HepG2 (cell line): ENCODE data around the gene CTDSP2. TPM values are rescaled to one million over a fixed set of nuclear protein-coding genes. Genes with fewer than 3 reads are reported as not detected.
A peak's percentile ranks its signal among the peaks of the same experiment; 100 is the strongest.

Source experiments
- ATF7 ChIP-seq, 2 experiments: fragments of 450-650 bp in 1 of 2; sonication (generic) in 1 of 2; formaldehyde crosslinking in 1 of 2; IDR thresholded peaks; 2 replicates each; pipeline versions ENCODE4 v1.4.0 to v1.6.1; 2016 to 2020; ENCODE audit warnings: antibody characterized with exemption in 1 of 2, mild to moderate bottlenecking in 1 of 2, missing genetic modification reagents in 1 of 2
- CEBPG ChIP-seq: IDR thresholded peaks from 2 replicates; pipeline ENCODE4 v1.6.1; 2016
- EEA1 ChIP-seq: sonication (generic); formaldehyde crosslinking; IDR thresholded peaks from 2 replicates; pipeline ENCODE4 v1.5.1; 2020; ENCODE audit warnings: mild to moderate bottlenecking, missing genetic modification reagents, borderline replicate concordance
- MED1 ChIP-seq: sonication (generic); formaldehyde crosslinking; IDR thresholded peaks from 2 replicates; pipeline ENCODE4 v1.4.0; 2020; ENCODE audit warnings: missing genetic modification reagents
- PHF21A ChIP-seq: sonication (generic); formaldehyde crosslinking; IDR thresholded peaks from 2 replicates; pipeline ENCODE4 v1.5.0; 2020; ENCODE audit warnings: mild to moderate bottlenecking, missing genetic modification reagents
- POGZ ChIP-seq: sonication (generic); formaldehyde crosslinking; IDR thresholded peaks from 2 replicates; pipeline ENCODE4 v1.4.0; 2020; ENCODE audit warnings: mild to moderate bottlenecking, missing genetic modification reagents
- POLR2G ChIP-seq: fragments of 200-400 bp; formaldehyde crosslinking; IDR thresholded peaks from 2 replicates; pipeline ENCODE4 v1.6.1; 2018; ENCODE audit warnings: mild to moderate bottlenecking, low read depth, low read length, moderate library complexity
- THAP11 ChIP-seq: IDR thresholded peaks from 2 replicates; pipeline ENCODE4 v1.6.1; 2016; ENCODE audit warnings: missing biosample characterization, missing genetic modification reagents
- ZNF101 ChIP-seq: sonication (generic); formaldehyde crosslinking; IDR thresholded peaks from 2 replicates; pipeline ENCODE4 v1.4.0; 2020; ENCODE audit warnings: mild to moderate bottlenecking, low read depth, missing genetic modification reagents, borderline replicate concordance
- ZNF292 ChIP-seq: sonication (generic); formaldehyde crosslinking; IDR thresholded peaks from 2 replicates; pipeline ENCODE4 v1.8.1; 2022; ENCODE audit warnings: mild to moderate bottlenecking, low read depth, missing genetic modification reagents, borderline replicate concordance
- ZNF883 ChIP-seq: sonication (generic); formaldehyde crosslinking; IDR thresholded peaks from 2 replicates; pipeline ENCODE4 v1.5.1; 2020; ENCODE audit warnings: mild to moderate bottlenecking, missing genetic modification reagents; ENCODE audit errors: not compliant biosample characterization
- polyA plus RNA-seq, 8 experiments: library from polyadenylated mRNA; depleted of rRNA in 3 of 8; stranded (reverse) in 7 of 8; unstranded in 1 of 8; fragments of >200 nt; fragmentation: Illumina TruSeq in 4 of 8; extraction: Trizol in 4 of 8; gene quantifications; 2 replicates each; pipeline versions ENCODE4 v1.2.1 to v1.2.3, GENCODE V29; 2011 to 2016; ENCODE audit warnings: low read depth in 4 of 8, missing spikeins in 1 of 8, mixed read lengths in 1 of 8; ENCODE audit not compliant: insufficient read depth in 1 of 8
- total RNA-seq, 5 experiments: library from RNA; depleted of rRNA; stranded (reverse); fragments of >200 nt; fragmentation: Illumina TruSeq; extraction: Trizol; gene quantifications; 2 replicates each; pipeline ENCODE4 v1.2.3, GENCODE V29; 2016; ENCODE audit warnings: low read depth in 1 of 5
- TF ChIP-seq, protein P1 (sequence below): sonication (generic); formaldehyde crosslinking; IDR thresholded peaks from 2 replicates; pipeline ENCODE4 v1.5.1; 2020; ENCODE audit warnings: missing genetic modification reagents, mild to moderate bottlenecking, borderline replicate concordance
- TF ChIP-seq, protein P2 (sequence below): sonication (generic); formaldehyde crosslinking; IDR thresholded peaks from 2 replicates; pipeline ENCODE4 v1.9.0; 2021; ENCODE audit warnings: missing genetic modification reagents, borderline replicate concordance
- TF ChIP-seq, protein P3 (sequence below), 2 experiments: sonication (generic) in 1 of 2; formaldehyde crosslinking in 1 of 2; IDR thresholded peaks; 2 replicates each; pipeline versions ENCODE4 v1.4.0 to v1.6.1; 2018 to 2020; ENCODE audit warnings: missing genetic modification reagents in 2 of 2, borderline replicate concordance in 1 of 2, low read depth in 1 of 2, mild to moderate bottlenecking in 1 of 2, missing biosample characterization in 1 of 2
- TF ChIP-seq, protein P4 (sequence below), 2 experiments: sonication (generic) in 1 of 2; formaldehyde crosslinking in 1 of 2; IDR thresholded peaks; 2 replicates each; pipeline versions ENCODE4 v1.5.1 to v1.6.1; 2011 to 2020; ENCODE audit warnings: borderline replicate concordance in 1 of 2, low read depth in 1 of 2, low read length in 1 of 2, mild to moderate bottlenecking in 1 of 2, missing genetic modification reagents in 1 of 2, moderate library complexity in 1 of 2
- TF ChIP-seq, protein P5 (sequence below): sonication (generic); formaldehyde crosslinking; IDR thresholded peaks from 2 replicates; pipeline ENCODE4 v1.4.0; 2020; ENCODE audit warnings: missing genetic modification reagents, borderline replicate concordance

The CTDSP2 gene
- total and polyA plus RNA-seq, 2 of the 13 experiments (the other 11 are each of a cell fraction or from before 2014, with no cell fraction given), result 38.1 to 82.5 TPM

DNA sequence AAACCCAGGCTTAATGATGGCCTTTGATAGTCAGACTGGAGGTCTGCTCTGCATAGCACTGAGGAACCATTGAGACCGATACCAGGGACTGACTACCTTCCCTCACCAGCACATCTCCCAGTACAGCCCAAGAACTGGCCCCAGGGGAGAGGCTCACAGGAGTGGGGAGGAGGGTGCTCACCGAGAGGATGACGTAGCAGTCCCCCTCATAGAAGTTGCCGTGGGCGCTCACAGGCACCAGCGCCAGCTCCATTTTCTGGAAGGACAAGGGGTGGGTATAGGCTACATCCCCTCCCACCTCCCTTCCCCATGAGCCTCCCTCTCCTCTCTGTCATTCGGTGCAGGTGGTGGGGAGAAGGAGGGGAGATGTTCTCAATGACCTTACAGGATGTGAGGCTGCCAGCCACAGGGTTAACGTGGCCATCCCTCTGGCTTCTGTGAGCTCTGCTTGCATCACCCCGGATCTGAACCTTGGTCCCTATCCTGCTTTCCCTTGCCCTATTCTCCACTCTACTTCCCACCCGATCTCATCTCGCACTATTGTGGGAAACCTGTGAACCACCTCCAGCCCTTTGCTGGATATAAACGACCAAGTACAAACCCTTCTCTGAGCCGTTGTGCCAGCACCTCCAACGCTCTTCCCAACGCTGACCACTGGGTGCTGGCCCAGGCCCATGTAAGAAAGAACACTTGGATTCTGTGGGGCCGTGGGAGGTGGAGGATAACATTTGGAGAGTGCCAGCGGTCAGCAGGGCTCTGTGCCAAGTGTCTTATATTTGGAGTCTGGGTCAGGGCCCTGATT, 32.4 kb downstream of the CTDSP2 start (continued):
- TF ChIP-seq, protein P1, sequence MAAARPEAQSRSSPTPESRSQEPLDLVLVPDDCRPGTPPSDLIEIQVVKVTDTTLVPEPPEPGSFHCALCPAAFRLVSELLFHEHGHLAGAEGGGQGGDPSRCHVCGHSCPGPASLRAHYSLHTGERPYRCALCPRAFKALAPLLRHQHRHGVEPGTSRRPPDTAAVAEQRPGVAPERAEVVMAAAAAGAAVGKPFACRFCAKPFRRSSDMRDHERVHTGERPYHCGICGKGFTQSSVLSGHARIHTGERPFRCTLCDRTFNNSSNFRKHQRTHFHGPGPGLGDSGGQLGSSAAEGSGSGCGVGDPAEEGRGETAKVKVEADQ, result 0 out of 2 replicates have a peak, but pooled peaks have one; percentile 57
- TF ChIP-seq THAP11 (peak; percentile 56; the same call in 1 of the 2 replicates), ZNF292 (CRISPR knock-in tag) (peak; percentile 61; the same call in 1 of the 2 replicates), ZNF101 (CRISPR knock-in tag) (no peak), MED1 (CRISPR knock-in tag) (peak; percentile 82), CEBPG (peak; percentile 95), POLR2G (peak; percentile 69), ATF7 (IDR thresholded peaks at IDR 0.05) (0 out of 2 replicates have a peak, but pooled peaks have one; percentile 10), ATF7 (CRISPR knock-in tag; IDR thresholded peaks at IDR 0.05) (no peak), EEA1 (CRISPR knock-in tag) (no peak), ZNF883 (CRISPR knock-in tag) (no peak), POGZ (CRISPR knock-in tag) (peak; percentile 21; the same call in 1 of the 2 replicates), PHF21A (no peak)
- TF ChIP-seq, protein P2, sequence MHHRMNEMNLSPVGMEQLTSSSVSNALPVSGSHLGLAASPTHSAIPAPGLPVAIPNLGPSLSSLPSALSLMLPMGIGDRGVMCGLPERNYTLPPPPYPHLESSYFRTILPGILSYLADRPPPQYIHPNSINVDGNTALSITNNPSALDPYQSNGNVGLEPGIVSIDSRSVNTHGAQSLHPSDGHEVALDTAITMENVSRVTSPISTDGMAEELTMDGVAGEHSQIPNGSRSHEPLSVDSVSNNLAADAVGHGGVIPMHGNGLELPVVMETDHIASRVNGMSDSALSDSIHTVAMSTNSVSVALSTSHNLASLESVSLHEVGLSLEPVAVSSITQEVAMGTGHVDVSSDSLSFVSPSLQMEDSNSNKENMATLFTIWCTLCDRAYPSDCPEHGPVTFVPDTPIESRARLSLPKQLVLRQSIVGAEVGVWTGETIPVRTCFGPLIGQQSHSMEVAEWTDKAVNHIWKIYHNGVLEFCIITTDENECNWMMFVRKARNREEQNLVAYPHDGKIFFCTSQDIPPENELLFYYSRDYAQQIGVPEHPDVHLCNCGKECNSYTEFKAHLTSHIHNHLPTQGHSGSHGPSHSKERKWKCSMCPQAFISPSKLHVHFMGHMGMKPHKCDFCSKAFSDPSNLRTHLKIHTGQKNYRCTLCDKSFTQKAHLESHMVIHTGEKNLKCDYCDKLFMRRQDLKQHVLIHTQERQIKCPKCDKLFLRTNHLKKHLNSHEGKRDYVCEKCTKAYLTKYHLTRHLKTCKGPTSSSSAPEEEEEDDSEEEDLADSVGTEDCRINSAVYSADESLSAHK (CRISPR knock-in tag), result no peak
- TF ChIP-seq, protein P3, sequence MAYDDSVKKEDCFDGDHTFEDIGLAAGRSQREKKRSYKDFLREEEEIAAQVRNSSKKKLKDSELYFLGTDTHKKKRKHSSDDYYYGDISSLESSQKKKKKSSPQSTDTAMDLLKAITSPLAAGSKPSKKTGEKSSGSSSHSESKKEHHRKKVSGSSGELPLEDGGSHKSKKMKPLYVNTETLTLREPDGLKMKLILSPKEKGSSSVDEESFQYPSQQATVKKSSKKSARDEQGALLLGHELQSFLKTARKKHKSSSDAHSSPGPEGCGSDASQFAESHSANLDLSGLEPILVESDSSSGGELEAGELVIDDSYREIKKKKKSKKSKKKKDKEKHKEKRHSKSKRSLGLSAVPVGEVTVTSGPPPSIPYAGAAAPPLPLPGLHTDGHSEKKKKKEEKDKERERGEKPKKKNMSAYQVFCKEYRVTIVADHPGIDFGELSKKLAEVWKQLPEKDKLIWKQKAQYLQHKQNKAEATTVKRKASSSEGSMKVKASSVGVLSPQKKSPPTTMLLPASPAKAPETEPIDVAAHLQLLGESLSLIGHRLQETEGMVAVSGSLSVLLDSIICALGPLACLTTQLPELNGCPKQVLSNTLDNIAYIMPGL (CRISPR knock-in tag; IDR thresholded peaks at IDR 0.05; ENCODE audit: borderline replicate concordance in 1 of 2, low read depth in 1 of 2), result 0 out of 4 replicates have a peak, but pooled peaks of 1 of the 2 experiments have one; percentile 44
- TF ChIP-seq, protein P4, sequence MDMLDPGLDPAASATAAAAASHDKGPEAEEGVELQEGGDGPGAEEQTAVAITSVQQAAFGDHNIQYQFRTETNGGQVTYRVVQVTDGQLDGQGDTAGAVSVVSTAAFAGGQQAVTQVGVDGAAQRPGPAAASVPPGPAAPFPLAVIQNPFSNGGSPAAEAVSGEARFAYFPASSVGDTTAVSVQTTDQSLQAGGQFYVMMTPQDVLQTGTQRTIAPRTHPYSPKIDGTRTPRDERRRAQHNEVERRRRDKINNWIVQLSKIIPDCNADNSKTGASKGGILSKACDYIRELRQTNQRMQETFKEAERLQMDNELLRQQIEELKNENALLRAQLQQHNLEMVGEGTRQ (IDR thresholded peaks at IDR 0.05; ENCODE audit: low read depth, low read length), result no peak
- TF ChIP-seq, protein P4 (CRISPR knock-in tag; IDR thresholded peaks at IDR 0.05; ENCODE audit: borderline replicate concordance), result no peak
- TF ChIP-seq, protein P5, sequence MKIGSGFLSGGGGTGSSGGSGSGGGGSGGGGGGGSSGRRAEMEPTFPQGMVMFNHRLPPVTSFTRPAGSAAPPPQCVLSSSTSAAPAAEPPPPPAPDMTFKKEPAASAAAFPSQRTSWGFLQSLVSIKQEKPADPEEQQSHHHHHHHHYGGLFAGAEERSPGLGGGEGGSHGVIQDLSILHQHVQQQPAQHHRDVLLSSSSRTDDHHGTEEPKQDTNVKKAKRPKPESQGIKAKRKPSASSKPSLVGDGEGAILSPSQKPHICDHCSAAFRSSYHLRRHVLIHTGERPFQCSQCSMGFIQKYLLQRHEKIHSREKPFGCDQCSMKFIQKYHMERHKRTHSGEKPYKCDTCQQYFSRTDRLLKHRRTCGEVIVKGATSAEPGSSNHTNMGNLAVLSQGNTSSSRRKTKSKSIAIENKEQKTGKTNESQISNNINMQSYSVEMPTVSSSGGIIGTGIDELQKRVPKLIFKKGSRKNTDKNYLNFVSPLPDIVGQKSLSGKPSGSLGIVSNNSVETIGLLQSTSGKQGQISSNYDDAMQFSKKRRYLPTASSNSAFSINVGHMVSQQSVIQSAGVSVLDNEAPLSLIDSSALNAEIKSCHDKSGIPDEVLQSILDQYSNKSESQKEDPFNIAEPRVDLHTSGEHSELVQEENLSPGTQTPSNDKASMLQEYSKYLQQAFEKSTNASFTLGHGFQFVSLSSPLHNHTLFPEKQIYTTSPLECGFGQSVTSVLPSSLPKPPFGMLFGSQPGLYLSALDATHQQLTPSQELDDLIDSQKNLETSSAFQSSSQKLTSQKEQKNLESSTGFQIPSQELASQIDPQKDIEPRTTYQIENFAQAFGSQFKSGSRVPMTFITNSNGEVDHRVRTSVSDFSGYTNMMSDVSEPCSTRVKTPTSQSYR (CRISPR knock-in tag), result peak; percentile 39; the same call in 1 of the 2 replicates
